Psoas muscle (tissue), 8 donors: Measurements from ENCODE around the gene SMIM23. TPM values are rescaled to one million over a fixed set of nuclear protein-coding genes. Genes with fewer than 3 reads are reported as not detected.

Experiments
- ATAC-seq, 4 donors: fragments of 200-7000 bp; cut with Tn5 transposase; one replicate each; pipeline ENCODE4 v1.9.1; 2020; ENCODE audit warnings: moderate library complexity in 3 of 4, mild to moderate bottlenecking in 2 of 4
- DNase-seq, 2 donors: peaks; one replicate each; pipeline ENCODE4 v3.0.0-alpha.2; 2020
- H3K27ac ChIP-seq: fragments of 200-600 bp; one replicate; pipeline ENCODE4 v1.8.0; 2022
- H3K27me3 ChIP-seq, 3 donors: fragments of 200-600 bp in 1 of 3; one replicate each; pipeline versions ENCODE4 v1.6.1 to v1.8.0; 2013 to 2022; ENCODE audit warnings: low read length in 2 of 3, mild to moderate bottlenecking in 2 of 3, moderate library complexity in 1 of 3; ENCODE audit not compliant: insufficient read depth in 3 of 3
- H3K36me3 ChIP-seq, 2 donors: fragments of 200-600 bp in 1 of 2; one replicate each; pipeline versions ENCODE4 v1.6.1 to v1.8.0; 2013 to 2022; ENCODE audit warnings: low read depth in 1 of 2, mild to moderate bottlenecking in 1 of 2, moderate library complexity in 1 of 2; ENCODE audit not compliant: insufficient read depth in 1 of 2
- H3K4me1 ChIP-seq: fragments of 200-600 bp; one replicate; pipeline ENCODE4 v1.8.0; 2022
- H3K4me3 ChIP-seq: fragments of 200-600 bp; one replicate; pipeline ENCODE4 v1.8.0; 2022; ENCODE audit warnings: mild to moderate bottlenecking
- H3K9me3 ChIP-seq: fragments of 200-600 bp; one replicate; pipeline ENCODE4 v1.8.0; 2022
- WGBS, 3 donors: extraction: QIAGEN DNeasy Blood & Tissue Kit; methylation state at CpG; one replicate each; pipeline versions ENCODE4 v1.1.6 to v1.1.7; 2013; 5-methylcytosine and 5-hydroxymethylcytosine counted together
- intact Hi-C, 2 donors: fragments of 100-400 bp; cut with DNase I; formaldehyde crosslinking; loops; one replicate each; pipeline versions ENCODE4 v1.11.0 to v1.14.2; 2022
- polyA plus RNA-seq, 3 donors: library from polyadenylated mRNA; stranded (reverse); fragments of 200-250 nt; gene quantifications; one replicate each; pipeline ENCODE4 v1.2.3, GENCODE V29; 2013
- total RNA-seq, 4 donors: library from RNA; stranded (reverse); fragmentation: NEBNext Ultra II Directional in 2 of 4; extraction: Animal tissue kit (Norgen Biotek cat#: 25700) in 2 of 4; gene quantifications; one replicate each; pipeline versions ENCODE4 v1.2.1 to v1.2.4, GENCODE V29; 2021 to 2023
- TF ChIP-seq, protein P1 (sequence below): fragments of 200-600 bp; IDR thresholded peaks from one replicate; pipeline ENCODE4 v1.8.0; 2022; ENCODE audit warnings: antibody characterized with exemption
- donor health status: healthy with polysubstance abuse.
- donor health status: DM: no; HTN: no; CAD: no; lungs with moderate emphysema.
- donor health status: Bipolar disorder and iron deficiency.
- donor health status: healthy.
- donor health status: DM: yes; HTN: yes; CAD: no.
- donor health status: DM: no; HTN: no; CAD: no.
- donor health status: DM: no; HTN: no; CAD: no.
- donor health status: DM: yes; HTN: yes; CAD: no.

Gene SMIM23
- total and polyA plus RNA-seq, 7 donors: not detected

DNA sequence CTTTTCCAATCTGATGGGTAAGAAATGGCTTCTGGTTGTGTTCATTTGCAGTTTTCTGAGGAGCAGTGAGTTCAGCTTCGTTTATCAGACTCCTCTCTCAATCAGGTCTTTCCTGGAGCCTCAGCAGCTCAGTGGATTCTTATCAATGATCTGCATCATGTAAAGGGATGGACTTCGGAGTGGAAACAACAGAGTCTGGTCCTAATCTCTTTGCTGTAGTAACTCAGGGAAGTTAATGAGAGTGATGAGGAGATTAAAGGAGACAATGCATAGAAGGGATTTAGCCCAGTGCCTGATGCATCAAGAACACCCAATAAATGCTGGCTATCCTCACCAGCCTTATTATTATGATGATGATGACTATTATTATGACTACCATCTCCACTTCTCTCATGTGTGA, 47.2 kb downstream of the SMIM23 start:
- Histone ChIP-seq H3K4me1 (no peaks in the 10 kb centered on the region), H3K27me3 (no peaks in the 10 kb centered on the region), H3K9me3 (no peaks in the 10 kb centered on the region), H3K4me3 (no peak overlapping the region), H3K36me3 (no peaks in the 10 kb centered on the region), H3K27ac (no peak overlapping the region)
- intact Hi-C loops: no loop called here
- DNase-seq (no peak), ATAC-seq (no peak)
- TF ChIP-seq, protein P1, sequence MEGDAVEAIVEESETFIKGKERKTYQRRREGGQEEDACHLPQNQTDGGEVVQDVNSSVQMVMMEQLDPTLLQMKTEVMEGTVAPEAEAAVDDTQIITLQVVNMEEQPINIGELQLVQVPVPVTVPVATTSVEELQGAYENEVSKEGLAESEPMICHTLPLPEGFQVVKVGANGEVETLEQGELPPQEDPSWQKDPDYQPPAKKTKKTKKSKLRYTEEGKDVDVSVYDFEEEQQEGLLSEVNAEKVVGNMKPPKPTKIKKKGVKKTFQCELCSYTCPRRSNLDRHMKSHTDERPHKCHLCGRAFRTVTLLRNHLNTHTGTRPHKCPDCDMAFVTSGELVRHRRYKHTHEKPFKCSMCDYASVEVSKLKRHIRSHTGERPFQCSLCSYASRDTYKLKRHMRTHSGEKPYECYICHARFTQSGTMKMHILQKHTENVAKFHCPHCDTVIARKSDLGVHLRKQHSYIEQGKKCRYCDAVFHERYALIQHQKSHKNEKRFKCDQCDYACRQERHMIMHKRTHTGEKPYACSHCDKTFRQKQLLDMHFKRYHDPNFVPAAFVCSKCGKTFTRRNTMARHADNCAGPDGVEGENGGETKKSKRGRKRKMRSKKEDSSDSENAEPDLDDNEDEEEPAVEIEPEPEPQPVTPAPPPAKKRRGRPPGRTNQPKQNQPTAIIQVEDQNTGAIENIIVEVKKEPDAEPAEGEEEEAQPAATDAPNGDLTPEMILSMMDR: no peak
- whole genome bisulfite sequencing, 3 donors: 79 to 98% (median 91%) methylated on average over 2 of the region's 2 CpGs

DNA sequence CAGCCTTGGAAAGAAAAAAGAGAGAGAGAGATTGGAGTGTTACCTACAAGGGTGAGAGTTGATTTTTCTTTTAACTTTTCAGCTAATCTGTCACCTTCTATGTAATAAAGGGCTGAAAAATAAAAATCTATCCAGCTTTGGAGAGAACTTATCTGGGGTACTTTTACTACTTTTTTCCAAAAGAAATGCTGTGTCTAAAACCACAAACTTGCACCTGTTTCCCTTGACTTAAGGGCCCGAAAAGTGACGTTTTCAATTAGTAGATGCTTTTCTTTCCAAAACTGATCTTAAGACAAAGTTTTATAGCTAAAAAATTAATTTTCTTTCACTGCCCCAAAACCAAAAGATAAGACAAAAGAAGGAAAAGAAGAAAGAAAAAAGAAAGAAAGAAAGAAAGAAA, 48.8 kb downstream of the SMIM23 start:
- no peaks in the 10 kb centered on the region for H3K36me3 ChIP-seq
- no peak overlapping the region for H3K27ac ChIP-seq
- no peak for DNase-seq
- H3K27me3 ChIP-seq: no peaks in the 10 kb centered on the region
- no peaks in the 10 kb centered on the region for H3K4me1 ChIP-seq
- no peak overlapping the region for H3K4me3 ChIP-seq
- ATAC-seq: no peak
- WGBS, 3 donors: 59 to 78% (median 72%) methylated on average over 2 of the region's 2 CpGs
- intact Hi-C loops: no loop called here
- TF ChIP-seq, protein P1: no peak
- no peaks in the 10 kb centered on the region for H3K9me3 ChIP-seq

DNA sequence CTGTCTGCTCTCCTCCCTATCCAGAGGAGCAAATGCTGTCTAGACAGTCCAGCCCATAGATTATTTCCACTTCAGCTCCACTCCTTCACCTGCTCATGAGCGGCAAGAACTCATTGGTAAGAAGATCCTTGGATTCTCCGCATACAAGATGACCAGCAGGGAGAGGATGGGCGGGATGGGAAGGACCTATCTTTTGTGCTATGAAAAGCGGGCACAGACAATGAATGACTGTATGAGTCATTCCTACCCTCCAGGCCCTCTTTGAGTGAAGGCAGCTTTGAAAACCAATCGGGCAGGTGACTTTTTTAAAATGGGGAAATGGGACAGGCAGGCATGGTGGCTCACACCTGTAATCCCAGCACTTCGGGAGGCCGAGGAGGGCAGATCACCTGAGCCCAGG, 49.4 kb downstream of the SMIM23 start:
- no peak for ATAC-seq
- no peaks in the 10 kb centered on the region for H3K36me3 ChIP-seq
- no peak overlapping the region for H3K4me3 ChIP-seq
- DNase-seq: no peak
- TF ChIP-seq, protein P1: no peak
- WGBS, 3 donors: 68 to 76% (median 70%) methylated on average over 7 of the region's 7 CpGs
- intact Hi-C loops: no loop called here
- H3K27me3 ChIP-seq: no peaks in the 10 kb centered on the region
- H3K9me3 ChIP-seq: no peaks in the 10 kb centered on the region
- no peak overlapping the region for H3K27ac ChIP-seq
- no peaks in the 10 kb centered on the region for H3K4me1 ChIP-seq

DNA sequence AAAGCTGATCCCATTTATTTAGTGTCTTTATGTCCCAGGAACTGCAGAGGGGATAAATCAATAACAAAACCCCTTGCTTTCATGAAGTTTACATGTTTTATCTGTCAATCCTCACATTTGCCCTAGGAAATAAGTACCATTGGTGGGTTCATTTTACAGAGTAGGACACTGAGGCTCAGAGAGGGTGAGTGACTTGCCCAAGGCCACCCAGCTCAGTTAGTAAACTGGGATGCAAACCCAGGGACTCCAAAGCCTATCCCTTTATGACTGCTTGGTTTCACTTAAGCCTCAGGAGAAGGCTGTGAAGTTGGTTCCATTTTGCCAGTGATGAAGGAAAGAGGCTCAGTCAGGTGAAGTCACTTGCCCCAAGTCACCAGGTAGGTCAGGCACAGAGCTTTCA, 51.9 kb downstream of the SMIM23 start:
- Histone ChIP-seq H3K4me1 (no peaks in the 10 kb centered on the region), H3K4me3 (no peak overlapping the region), H3K9me3 (no peaks in the 10 kb centered on the region), H3K36me3 (no peaks in the 10 kb centered on the region), H3K27ac (no peak overlapping the region), H3K27me3 (no peaks in the 10 kb centered on the region)
- DNase-seq: no peak
- TF ChIP-seq, protein P1: no peak
- no peak for ATAC-seq
- intact Hi-C loops: no loop called here

DNA sequence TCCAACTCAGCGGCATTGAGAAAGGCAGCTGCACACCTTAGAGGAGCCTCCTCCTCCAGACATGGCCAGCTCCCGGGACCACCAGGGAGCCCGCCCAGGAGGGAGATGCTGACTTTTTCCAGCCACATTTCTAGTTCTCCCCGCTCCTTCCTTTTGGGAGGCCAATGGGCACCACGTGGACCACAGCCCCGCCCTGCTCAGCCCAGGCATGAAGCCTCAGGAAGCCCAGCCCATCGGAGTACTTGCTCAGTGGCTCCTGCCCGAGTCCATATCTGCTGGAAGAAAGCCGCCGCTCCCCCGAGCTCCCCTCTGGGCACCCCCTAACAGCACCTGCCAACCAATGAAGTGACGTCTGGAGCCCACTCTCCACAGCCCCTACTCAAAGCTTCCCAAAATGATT, 52.4 kb downstream of the SMIM23 start:
- no peak overlapping the region for H3K4me3 ChIP-seq
- H3K9me3 ChIP-seq: no peaks in the 10 kb centered on the region
- no peaks in the 10 kb centered on the region for H3K27me3 ChIP-seq
- H3K36me3 ChIP-seq: no peaks in the 10 kb centered on the region
- no peak overlapping the region for H3K27ac ChIP-seq
- H3K4me1 ChIP-seq: no peaks in the 10 kb centered on the region
- 74 to 78% (median 78%) methylated on average over 12 of the region's 12 CpGs for WGBS, 3 donors
- intact Hi-C loops: no loop called here
- DNase-seq: no peak
- TF ChIP-seq, protein P1: no peak
- ATAC-seq: no peak
